Measurements from ENCODE around the gene HYAL3. TPM values are rescaled to one million over a fixed set of nuclear protein-coding genes. Genes with fewer than 3 reads are reported as not detected.

HYAL3 gene
- total and polyA plus RNA-seq, 2 of the 13 experiments (the other 11 are each of a cell fraction or from before 2014, with no cell fraction given): 5.5 to 10.4 TPM

DNA sequence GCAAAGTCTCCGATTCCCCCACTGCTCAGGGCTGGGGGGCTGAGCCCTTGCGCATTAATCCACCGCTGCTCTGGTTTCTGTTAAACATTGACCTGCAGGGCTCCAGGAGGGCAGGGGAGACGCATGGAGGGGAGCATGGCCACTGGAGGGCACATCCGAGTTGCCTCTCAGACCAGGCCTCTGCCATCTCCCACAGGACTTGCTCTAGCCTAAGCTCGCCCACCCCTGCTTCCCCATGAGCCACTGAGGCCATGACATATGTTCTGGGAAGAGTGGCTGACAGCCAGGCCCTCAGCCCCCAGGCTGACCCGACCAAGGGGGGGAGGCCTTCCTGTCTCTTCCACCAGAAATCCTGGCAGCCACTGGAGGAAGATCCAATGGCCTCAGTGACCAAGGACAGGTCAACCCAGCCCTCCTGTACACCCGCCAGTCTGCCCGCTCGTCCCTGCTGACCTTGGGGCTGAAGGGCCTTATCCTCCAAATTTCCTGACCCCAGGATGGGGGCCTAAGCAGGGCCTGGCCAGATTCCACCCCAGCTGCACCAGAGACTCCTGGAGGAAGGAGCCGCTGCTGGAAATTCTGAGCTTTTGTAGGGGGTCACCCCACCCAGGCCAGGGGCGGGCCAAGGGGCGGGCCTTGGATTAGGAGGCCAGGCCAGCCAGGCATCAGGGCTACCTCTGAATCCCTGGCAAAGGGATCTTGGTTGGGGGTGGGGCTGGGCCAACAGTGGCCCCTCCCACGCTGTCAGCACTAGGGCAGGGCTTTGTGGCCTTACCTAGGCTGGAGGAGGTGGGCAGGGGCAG, 4.0 kb upstream of the HYAL3 start, which contains the start of gene HYAL1 (continued):
- TF ChIP-seq AFF4 (CRISPR knock-in tag; IDR thresholded peaks at IDR 0.05): peak; percentile 77; the same call in 1 of the 2 replicates
- peak; percentile 52 for TF ChIP-seq PRMT3 (CRISPR knock-in tag; IDR thresholded peaks at IDR 0.05; ENCODE audit: borderline replicate concordance, low read depth)
- peak; percentile 28; the same call in 1 of the 2 replicates for TF ChIP-seq TIGD3 (CRISPR knock-in tag; IDR thresholded peaks at IDR 0.05; ENCODE audit: borderline replicate concordance)
- peak; percentile 34; the same call in 1 of the 2 replicates for TF ChIP-seq DMAP1 (CRISPR knock-in tag; IDR thresholded peaks at IDR 0.05)
- TF ChIP-seq RELA (CRISPR knock-in tag; IDR thresholded peaks at IDR 0.05): no peak; the same call in 1 of the 2 replicates
- TF ChIP-seq, protein P1, sequence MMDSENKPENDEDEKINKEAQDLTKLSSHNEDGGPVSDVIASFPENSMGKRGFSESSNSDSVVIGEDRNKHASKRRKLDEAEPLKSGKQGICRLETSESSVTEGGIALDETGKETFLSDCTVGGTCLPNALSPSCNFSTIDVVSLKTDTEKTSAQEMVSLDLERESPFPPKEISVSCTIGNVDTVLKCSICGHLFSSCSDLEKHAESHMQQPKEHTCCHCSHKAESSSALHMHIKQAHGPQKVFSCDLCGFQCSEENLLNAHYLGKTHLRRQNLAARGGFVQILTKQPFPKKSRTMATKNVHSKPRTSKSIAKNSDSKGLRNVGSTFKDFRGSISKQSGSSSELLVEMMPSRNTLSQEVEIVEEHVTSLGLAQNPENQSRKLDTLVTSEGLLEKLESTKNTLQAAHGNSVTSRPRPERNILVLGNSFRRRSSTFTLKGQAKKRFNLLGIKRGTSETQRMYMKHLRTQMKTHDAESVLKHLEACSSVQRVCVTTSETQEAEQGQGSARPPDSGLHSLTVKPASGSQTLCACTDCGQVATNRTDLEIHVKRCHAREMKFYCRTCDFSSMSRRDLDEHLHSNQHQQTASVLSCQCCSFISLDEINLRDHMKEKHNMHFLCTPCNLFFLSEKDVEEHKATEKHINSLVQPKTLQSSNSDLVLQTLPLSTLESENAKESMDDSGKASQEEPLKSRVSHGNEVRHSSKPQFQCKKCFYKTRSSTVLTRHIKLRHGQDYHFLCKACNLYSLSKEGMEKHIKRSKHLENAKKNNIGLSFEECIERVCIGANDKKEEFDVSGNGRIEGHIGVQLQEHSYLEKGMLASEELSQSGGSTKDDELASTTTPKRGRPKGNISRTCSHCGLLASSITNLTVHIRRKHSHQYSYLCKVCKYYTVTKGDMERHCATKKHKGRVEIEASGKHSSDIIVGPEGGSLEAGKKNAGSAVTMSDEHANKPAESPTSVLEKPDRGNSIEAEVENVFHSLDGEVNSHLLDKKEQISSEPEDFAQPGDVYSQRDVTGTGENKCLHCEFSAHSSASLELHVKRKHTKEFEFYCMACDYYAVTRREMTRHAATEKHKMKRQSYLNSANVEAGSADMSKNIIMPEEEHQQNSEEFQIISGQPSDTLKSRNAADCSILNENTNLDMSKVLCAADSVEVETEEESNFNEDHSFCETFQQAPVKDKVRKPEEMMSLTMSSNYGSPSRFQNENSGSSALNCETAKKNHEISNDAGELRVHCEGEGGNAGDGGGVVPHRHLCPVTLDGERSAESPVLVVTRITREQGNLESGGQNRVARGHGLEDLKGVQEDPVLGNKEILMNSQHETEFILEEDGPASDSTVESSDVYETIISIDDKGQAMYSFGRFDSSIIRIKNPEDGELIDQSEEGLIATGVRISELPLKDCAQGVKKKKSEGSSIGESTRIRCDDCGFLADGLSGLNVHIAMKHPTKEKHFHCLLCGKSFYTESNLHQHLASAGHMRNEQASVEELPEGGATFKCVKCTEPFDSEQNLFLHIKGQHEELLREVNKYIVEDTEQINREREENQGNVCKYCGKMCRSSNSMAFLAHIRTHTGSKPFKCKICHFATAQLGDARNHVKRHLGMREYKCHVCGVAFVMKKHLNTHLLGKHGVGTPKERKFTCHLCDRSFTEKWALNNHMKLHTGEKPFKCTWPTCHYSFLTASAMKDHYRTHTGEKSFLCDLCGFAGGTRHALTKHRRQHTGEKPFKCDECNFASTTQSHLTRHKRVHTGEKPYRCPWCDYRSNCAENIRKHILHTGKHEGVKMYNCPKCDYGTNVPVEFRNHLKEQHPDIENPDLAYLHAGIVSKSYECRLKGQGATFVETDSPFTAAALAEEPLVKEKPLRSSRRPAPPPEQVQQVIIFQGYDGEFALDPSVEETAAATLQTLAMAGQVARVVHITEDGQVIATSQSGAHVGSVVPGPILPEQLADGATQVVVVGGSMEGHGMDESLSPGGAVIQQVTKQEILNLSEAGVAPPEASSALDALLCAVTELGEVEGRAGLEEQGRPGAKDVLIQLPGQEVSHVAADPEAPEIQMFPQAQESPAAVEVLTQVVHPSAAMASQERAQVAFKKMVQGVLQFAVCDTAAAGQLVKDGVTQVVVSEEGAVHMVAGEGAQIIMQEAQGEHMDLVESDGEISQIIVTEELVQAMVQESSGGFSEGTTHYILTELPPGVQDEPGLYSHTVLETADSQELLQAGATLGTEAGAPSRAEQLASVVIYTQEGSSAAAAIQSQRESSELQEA (CRISPR knock-in tag; IDR thresholded peaks at IDR 0.05; ENCODE audit: not compliant biosample characterization): no peak
- no peak for TF ChIP-seq MIER2 (CRISPR knock-in tag; IDR thresholded peaks at IDR 0.05)
- peak; percentile 83; the same call in 1 of the 2 replicates for TF ChIP-seq PHF21A (CRISPR knock-in tag; IDR thresholded peaks at IDR 0.05)
- TF ChIP-seq MAFK (conservative IDR thresholded peaks at IDR 0.05 in 1 of 2, IDR thresholded peaks at IDR 0.05 in 1 of 2; ENCODE audit: low read length in 2 of 2): no peak
- TF ChIP-seq GTF2F1 (IDR thresholded peaks at IDR 0.05; ENCODE audit: low read length): no peak
- TF ChIP-seq ZNF580 (CRISPR knock-in tag; IDR thresholded peaks at IDR 0.05; ENCODE audit: borderline replicate concordance, low read depth): 0 out of 2 replicates have a peak, but pooled peaks have one; percentile 12
- peak; percentile 96 for TF ChIP-seq SMYD3 (CRISPR knock-in tag; IDR thresholded peaks at IDR 0.05)
